Breast epithelium (tissue), 3 donors: ENCODE data around the gene PPM1L.

Source experiments
- CTCF ChIP-seq, 3 donors: fragments of 450-650 bp; IDR thresholded peaks; one replicate each; pipeline ENCODE4 v1.5.1; 2016 to 2017; ENCODE audit warnings: antibody characterized with exemption in 3 of 3, mild to moderate bottlenecking in 3 of 3, moderate library complexity in 3 of 3
- POLR2A ChIP-seq: fragments of 450-650 bp; IDR thresholded peaks from one replicate; pipeline ENCODE4 v1.6.1; 2016; ENCODE audit warnings: antibody characterized with exemption, mild to moderate bottlenecking, moderate library complexity

GRCh38 chr3:160874736-160875135, 118.7 kb downstream of the PPM1L start:
- TF ChIP-seq CTCF (IDR thresholded peaks at IDR 0.05) (no peak), POLR2A (no peak)
